Kidney (tissue), 14 donors: Measurements from ENCODE around the gene EBF4. TPM values are rescaled to one million over a fixed set of nuclear protein-coding genes. Genes with fewer than 3 reads are reported as not detected.

ENCODE experiments used
- DNase-seq, 5 donors: peaks; one replicate each; pipeline ENCODE4 v3.0.0-alpha.2; 2013 to 2020
- FAIRE-seq: peaks from 2 replicates; lab custom pipeline; 2012; peaks lifted over from hg19 to GRCh38; lab: Jason Lieb, UNC
- H3K27ac ChIP-seq, 2 donors: one replicate each; pipeline ENCODE4 v1.7.0; 2013; ENCODE audit warnings: low read depth in 2 of 2, low read length in 2 of 2, inconsistent platforms in 1 of 2
- H3K27me3 ChIP-seq: one replicate; pipeline ENCODE4 v1.7.1; 2013; ENCODE audit warnings: low read length, inconsistent platforms; ENCODE audit not compliant: control insufficient read depth, insufficient read depth
- H3K36me3 ChIP-seq, 3 donors: one replicate each; pipeline versions ENCODE4 v1.7.0 to v1.7.1; 2013; ENCODE audit warnings: low read length in 3 of 3, control low read depth in 1 of 3, inconsistent platforms in 1 of 3; ENCODE audit not compliant: insufficient read depth in 3 of 3, control insufficient read depth in 2 of 3
- H3K4me1 ChIP-seq, 3 donors: one replicate each; pipeline versions ENCODE4 v1.7.0 to v1.7.1; 2013; ENCODE audit warnings: low read length in 3 of 3, inconsistent platforms in 1 of 3, low read depth in 1 of 3; ENCODE audit not compliant: control insufficient read depth in 2 of 3, insufficient read depth in 2 of 3
- H3K4me3 ChIP-seq, 3 donors: one replicate each; pipeline versions ENCODE4 v1.7.0 to v1.8.1; 2013; ENCODE audit warnings: low read length in 3 of 3, control low read depth in 1 of 3, inconsistent platforms in 1 of 3
- H3K9ac ChIP-seq, 3 donors: one replicate each; pipeline versions ENCODE4 v1.7.0 to v1.7.1; 2013; ENCODE audit warnings: low read length in 3 of 3, control low read depth in 1 of 3, inconsistent platforms in 1 of 3
- H3K9me3 ChIP-seq, 3 donors: one replicate each; pipeline versions ENCODE4 v1.7.0 to v1.7.1; 2013; ENCODE audit warnings: low read length in 3 of 3, control low read depth in 1 of 3, inconsistent platforms in 1 of 3; ENCODE audit not compliant: control insufficient read depth in 2 of 3, insufficient read depth in 1 of 3
- intact Hi-C: fragments of 100-400 bp; cut with DNase I; formaldehyde crosslinking; loops from one replicate; pipeline ENCODE4 v1.11.1; 2022
- polyA plus RNA-seq: library from polyadenylated mRNA; stranded (reverse); fragments of 350-450 nt; fragmentation: Illumina TruSeq; extraction: RNeasy Lipid Tissue Mini Kit (QIAGEN cat#74804); gene quantifications from one replicate; pipeline ENCODE4 v1.2.3, GENCODE V29; 2014; ENCODE audit warnings: low read depth, low replicate concordance; ENCODE audit not compliant: insufficient read depth
- total RNA-seq: library from RNA; stranded (reverse); fragmentation: NEBNext Ultra II Directional; extraction: Animal tissue kit (Norgen Biotek cat#: 25700); gene quantifications from one replicate; pipeline ENCODE4 v1.2.1, GENCODE V29; 2021
- TF ChIP-seq, protein P1 (sequence below): IDR thresholded peaks from 3 replicates; pipeline ENCODE4 v1.5.1; 2012; ENCODE audit warnings: mild to moderate bottlenecking, moderate library complexity, borderline replicate concordance; ENCODE audit not compliant: insufficient read depth; ENCODE audit errors: extremely low read depth
- donor health status: control.
- donor health status: control.
- donor health status: control.
- donor health status: control.
- donor health status: control.
- donor health status: DM: yes; HTN: yes; CAD: no.
- donor health status: Normal renal cell carcinoma (clear cell type).

EBF4 gene
- total and polyA plus RNA-seq, 2 donors from 2014 or later, result 8.8 to 10.2 TPM

DNA sequence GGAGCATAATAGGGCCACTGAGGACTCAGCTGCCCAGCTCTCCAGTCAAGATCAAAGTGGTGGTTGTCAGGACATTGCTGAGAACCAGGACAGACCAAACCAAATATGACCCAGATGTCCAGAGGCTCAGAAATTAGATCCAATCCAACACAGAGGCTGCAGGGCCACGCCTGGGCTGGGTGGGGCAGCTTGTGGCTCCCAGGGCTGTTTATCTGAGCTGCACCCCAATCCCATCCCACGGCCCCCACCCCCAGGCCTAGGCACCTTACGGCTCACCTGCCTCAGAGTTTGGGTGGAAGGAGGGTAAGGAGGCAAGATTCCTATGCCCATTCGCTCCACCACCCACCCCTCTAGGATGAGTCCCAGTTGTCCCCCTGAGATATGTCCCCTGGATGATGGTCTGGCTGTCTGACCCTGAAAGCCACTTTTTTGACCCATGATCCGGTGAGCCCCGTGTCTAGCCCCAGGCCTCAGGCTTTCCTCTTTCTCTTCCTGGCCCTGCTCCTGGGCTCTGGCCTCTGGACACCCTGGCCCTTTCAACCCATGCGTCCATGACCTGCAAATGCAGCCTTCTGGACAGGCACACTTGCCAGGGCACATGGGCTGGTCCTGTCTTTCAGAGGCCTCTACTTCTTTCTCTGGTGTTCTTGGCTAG, 67.8 kb downstream of the EBF4 start:
- no peaks in the 10 kb centered on the region for H3K4me1 ChIP-seq
- H3K27me3 ChIP-seq, result no peaks in the 10 kb centered on the region

DNA sequence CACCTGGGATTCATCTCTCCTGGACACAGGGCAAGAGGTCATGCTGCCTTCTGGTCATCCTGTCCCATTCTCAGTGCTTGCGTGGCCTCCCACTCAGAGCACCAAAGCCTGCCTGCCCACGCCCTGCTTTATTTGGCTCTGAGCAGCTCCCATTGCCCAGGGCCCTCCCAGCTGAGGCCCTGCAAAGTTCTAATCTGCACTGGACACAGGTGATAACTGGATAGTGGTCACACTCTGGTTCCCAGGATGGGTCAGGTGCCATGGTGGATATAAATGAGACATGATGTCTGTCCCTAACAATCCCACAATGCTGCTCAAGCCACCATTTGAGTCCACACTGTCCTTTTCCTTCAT, 68.3 kb downstream of the EBF4 start:
- DNase-seq, result peak in 1 of 5 donors; percentile 13
- H3K27me3 ChIP-seq, result no peaks in the 10 kb centered on the region
- no peak overlapping the region for H3K4me3 ChIP-seq
- intact Hi-C loops, result no loop called here
- no peaks in the 10 kb centered on the region for H3K9me3 ChIP-seq
- H3K27ac ChIP-seq, result no peak overlapping the region
- TF ChIP-seq, protein P1, sequence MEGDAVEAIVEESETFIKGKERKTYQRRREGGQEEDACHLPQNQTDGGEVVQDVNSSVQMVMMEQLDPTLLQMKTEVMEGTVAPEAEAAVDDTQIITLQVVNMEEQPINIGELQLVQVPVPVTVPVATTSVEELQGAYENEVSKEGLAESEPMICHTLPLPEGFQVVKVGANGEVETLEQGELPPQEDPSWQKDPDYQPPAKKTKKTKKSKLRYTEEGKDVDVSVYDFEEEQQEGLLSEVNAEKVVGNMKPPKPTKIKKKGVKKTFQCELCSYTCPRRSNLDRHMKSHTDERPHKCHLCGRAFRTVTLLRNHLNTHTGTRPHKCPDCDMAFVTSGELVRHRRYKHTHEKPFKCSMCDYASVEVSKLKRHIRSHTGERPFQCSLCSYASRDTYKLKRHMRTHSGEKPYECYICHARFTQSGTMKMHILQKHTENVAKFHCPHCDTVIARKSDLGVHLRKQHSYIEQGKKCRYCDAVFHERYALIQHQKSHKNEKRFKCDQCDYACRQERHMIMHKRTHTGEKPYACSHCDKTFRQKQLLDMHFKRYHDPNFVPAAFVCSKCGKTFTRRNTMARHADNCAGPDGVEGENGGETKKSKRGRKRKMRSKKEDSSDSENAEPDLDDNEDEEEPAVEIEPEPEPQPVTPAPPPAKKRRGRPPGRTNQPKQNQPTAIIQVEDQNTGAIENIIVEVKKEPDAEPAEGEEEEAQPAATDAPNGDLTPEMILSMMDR, result no peak
- H3K9ac ChIP-seq, result no peak overlapping the region
- no peak for FAIRE-seq
- no peaks in the 10 kb centered on the region for H3K36me3 ChIP-seq
- no peaks in the 10 kb centered on the region for H3K4me1 ChIP-seq

More for the DNA sequence above, 67.8 kb downstream of the EBF4 start:
- no peaks in the 10 kb centered on the region for H3K9me3 ChIP-seq
- H3K4me3 ChIP-seq, result no peak overlapping the region
- DNase-seq, result no peak
- intact Hi-C loops, result no loop called here
- no peaks in the 10 kb centered on the region for H3K36me3 ChIP-seq
- H3K9ac ChIP-seq, result no peak overlapping the region
- H3K27ac ChIP-seq, result no peak overlapping the region
- no peak for FAIRE-seq
- TF ChIP-seq, protein P1, result no peak

DNA sequence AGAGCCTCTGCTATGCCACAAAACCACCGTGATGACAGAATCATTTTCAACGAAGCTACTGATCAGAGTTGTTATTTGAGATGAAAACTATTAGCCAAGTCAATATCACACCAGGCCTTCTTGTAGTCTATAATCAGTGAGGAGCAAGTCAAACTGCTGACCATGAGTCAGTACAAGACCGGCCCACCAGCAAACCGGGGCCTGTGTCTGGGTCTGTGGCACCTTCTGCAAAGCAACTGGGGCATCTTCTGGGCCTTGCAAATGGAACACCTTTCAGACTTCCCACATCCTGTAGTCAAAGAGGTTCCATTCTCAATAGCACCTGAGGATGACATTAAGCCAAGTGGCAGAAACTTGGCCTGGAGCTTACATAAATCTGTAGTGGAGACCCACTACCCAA, 69.3 kb downstream of the EBF4 start:
- no peaks in the 10 kb centered on the region for H3K9me3 ChIP-seq
- intact Hi-C loops, result no loop called here
- TF ChIP-seq, protein P1, result no peak
- no peak overlapping the region for H3K9ac ChIP-seq
- H3K4me3 ChIP-seq, result no peak overlapping the region
- no peaks in the 10 kb centered on the region for H3K4me1 ChIP-seq
- H3K27me3 ChIP-seq, result no peaks in the 10 kb centered on the region
- no peak overlapping the region for H3K27ac ChIP-seq
- no peak for DNase-seq
- H3K36me3 ChIP-seq, result no peaks in the 10 kb centered on the region
- no peak for FAIRE-seq
